Measurements from ENCODE around the gene GAMT.

GAMT gene

DNA sequence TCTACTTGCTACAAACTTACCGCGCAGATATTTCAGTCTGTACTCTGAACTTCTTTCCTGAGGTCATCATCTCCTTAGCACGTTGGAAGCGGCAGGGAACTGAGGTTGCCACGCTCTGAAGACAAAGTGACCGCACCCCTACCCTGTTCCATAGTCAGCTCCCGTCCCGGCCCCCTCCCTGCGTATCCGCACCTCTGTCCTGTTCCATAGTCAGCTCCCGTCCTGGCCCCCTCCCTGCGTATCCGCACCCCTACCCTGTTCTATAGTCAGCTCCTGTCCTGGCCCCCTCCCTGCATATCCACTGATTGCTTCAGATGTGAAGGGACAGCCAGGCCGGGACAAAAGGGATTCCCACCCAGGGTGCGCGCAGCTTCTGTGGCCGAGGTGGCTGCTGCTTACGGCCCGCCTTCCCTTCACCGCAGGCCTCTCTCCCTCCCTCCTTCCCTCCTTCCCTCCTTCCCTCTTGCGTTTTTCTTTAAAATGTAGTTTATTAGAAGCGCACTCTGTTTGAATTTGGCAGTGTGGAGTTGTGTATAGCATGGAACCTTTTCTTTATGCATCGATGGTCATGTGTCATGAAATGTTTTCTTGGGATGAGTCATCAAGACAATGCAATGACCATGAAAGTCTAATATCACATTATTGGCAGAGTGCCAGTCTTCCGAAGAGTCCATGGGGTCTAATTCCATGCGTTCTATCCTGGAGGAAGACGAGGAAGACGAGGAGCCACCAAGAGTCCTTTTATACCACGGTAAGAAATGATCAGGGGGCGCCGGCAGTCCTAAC is 39.5 kb downstream of the GAMT start:
- DNase-seq, result peak; percentile 56
- in situ Hi-C loops (cut with HindIII; ENCODE audit: low pct_ligation_motif_present, low pct_unique_long_range_greater_than_20kb, low sequenced_read_pairs), result no loop called here

DNA sequence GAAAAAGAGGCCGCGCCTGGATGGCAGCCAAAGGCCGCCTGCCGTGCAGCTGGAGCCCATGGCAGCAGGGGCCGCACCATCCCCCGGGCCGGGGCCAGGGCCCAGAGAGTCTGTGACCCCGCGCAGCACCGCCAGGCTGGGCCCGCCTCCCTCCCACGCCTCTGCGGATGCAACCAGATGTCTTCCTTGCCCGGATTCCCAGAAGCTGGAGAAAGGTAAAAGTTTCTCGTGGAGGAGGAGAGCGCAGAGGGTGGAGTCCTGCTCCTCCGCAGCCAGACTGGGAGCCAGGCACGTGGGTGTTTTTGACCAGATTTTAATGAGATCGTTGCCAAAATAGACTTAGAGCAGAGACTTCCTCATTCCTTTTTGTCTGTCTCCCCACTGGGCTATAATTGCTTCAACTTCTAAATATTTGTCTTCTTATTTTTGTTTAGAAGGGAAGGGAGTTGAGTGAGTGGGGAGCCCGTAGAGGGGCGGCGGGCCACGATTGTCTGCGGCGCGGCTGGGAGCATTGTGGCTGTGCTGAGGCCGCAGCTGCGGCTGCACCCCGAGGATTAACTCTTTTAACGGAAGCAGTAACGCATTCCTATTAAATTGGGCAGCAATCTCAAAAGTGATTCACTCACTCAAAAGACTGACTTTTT is 40.4 kb downstream of the GAMT start:
- no peak for DNase-seq
- in situ Hi-C loops (cut with HindIII; ENCODE audit: low pct_ligation_motif_present, low pct_unique_long_range_greater_than_20kb, low sequenced_read_pairs), result no loop called here

DNA sequence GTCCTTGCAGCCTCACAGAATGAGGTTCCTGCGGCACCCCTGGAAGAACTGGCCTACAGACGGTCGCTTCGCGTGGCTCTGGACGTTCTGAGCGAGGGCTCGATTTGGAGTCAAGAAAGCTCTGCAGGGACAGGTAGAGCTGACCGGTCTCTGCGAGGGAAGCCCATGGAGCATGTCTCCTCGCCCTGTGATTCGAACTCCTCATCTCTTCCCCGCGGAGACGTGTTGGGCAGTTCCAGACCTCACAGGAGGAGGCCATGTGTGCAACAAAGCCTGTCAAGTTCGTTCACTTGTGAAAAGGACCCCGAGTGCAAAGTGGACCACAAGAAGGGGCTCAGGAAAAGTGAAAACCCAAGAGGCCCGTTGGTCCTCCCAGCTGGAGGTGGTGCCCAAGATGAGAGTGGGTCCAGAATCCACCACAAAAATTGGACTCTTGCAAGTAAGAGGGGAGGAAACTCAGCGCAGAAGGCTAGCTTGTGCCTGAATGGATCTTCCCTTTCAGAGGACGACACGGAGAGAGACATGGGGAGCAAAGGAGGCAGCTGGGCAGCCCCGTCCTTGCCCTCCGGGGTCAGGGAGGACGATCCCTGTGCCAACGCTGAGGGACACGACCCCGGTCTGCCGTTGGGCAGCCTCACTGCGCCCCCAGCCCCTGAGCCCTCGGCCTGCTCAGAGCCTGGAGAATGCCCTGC is 41.1 kb downstream of the GAMT start:
- no peak for DNase-seq
- in situ Hi-C loops (cut with HindIII; ENCODE audit: low pct_ligation_motif_present, low pct_unique_long_range_greater_than_20kb, low sequenced_read_pairs), result no loop called here

DNA sequence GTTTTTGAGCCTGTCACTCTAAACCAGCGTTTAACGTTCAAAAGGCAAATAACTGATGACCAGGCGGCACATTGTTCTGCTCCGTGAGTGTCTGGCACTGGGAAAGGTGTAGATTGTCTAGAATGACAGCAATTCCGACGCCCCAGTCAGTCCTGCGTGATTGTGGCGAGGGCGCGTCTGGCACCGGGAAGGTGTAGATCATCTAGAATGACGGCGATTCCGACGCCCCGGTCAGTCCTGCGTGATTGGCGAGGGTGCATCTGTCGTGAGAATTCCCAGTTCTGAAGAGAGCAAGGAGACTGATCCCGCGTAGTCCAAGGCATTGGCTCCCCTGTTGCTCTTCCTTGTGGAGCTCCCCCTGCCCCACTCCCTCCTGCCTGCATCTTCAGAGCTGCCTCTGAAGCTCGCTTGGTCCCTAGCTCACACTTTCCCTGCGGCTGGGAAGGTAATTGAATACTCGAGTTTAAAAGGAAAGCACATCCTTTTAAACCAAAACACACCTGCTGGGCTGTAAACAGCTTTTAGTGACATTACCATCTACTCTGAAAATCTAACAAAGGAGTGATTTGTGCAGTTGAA is 43.7 kb downstream of the GAMT start:
- no peak for DNase-seq
- in situ Hi-C loops (cut with HindIII; ENCODE audit: low pct_ligation_motif_present, low pct_unique_long_range_greater_than_20kb, low sequenced_read_pairs), result no loop called here

DNA sequence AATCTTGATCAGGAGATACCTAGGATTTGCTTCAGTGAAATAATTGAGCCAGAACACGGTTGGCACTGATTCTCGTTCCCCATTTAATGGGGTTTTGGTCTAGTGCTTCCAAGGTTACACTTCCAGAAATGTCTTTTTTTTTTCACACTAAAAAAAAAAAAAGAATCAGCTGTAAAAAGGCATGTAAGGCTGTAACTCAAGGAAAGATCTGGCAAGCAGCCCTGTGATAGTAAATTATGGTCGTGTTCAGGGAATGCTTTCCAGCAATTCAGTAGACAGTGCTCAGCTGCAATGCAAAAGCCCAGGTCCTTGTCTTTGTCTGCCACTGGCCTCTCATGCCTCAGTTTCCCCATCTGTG is 44.9 kb downstream of the GAMT start:
- in situ Hi-C loops (cut with HindIII; ENCODE audit: low pct_ligation_motif_present, low pct_unique_long_range_greater_than_20kb, low sequenced_read_pairs), result no loop called here
- DNase-seq, result no peak

DNA sequence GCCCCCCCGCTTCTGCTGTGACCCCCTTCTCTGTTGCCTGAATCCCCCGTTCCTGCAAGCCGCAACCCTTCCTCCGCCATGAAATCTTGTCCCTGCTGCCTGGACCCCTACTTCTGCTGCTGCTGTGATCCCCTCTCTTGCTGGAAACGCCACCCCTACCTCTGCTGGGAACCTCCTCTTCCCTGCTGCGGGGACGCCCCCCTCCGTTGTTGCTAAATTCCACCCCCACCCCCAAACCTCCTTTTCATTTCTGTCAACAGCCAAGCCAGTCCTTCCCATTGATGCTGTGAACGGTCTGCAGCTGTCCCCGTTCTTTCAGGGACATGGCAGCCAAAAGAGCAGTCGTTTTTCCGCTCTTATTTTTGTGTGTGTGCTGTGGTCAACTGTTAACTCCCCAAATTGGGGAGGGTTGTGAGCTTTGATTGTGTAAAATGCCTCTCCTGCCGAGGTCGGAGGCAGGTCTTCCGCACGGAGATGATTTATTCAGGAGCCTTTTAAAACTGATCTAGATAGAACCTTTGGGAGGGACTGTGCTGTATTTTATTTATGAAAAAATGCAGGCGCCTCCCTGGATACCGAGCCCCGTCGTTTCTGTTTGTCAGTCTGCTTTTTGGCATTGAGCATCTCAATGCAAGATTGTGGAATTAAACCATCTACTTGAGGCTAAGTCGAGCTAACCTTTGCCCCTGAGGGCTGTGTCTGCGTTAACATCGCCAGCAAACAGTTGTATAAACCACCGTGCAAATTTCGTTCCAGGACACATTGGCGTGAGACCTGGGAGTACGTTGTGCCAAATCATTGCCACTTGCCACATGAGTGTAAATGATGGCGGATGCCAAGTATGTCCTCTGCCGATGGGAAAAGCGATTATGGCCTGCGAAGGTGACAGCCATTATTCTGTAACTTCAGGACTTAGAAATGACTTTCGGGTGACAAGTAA is 45.5 kb downstream of the GAMT start:
- DNase-seq, result no peak
- in situ Hi-C loops (cut with HindIII; ENCODE audit: low pct_ligation_motif_present, low pct_unique_long_range_greater_than_20kb, low sequenced_read_pairs), result no loop called here

DNA sequence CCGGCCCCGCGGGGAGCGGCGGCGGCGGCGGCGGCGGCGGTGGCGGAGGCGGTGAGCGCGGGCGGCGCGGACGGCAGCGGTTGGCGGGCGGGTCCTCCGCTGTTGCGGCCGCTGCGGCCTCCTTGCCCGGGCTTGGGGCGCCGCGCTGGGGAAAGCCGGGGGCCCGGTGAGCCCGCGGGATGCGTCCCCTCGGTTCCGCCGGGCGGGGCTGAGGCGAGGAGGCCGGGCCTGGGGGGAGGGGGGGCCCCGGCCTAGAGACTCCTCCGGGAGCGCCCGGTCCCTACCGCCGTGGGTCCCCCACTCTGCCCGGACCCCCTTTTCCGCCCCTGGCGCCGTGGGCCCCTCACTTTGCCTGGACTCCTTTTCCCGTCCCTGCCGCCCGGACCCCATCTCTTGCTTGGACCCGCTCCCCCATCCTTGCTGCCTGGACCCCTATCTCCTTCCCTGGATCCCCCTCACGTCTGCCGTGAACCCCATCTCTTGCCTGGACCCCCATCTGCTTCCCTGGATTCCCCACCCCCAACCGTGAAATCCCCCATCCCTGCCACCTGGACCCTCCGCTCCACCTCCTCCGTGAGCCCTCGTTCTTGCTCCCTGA is 46.3 kb downstream of the GAMT start:
- no peak for DNase-seq
- in situ Hi-C loops (cut with HindIII; ENCODE audit: low pct_ligation_motif_present, low pct_unique_long_range_greater_than_20kb, low sequenced_read_pairs), result no loop called here

DNA sequence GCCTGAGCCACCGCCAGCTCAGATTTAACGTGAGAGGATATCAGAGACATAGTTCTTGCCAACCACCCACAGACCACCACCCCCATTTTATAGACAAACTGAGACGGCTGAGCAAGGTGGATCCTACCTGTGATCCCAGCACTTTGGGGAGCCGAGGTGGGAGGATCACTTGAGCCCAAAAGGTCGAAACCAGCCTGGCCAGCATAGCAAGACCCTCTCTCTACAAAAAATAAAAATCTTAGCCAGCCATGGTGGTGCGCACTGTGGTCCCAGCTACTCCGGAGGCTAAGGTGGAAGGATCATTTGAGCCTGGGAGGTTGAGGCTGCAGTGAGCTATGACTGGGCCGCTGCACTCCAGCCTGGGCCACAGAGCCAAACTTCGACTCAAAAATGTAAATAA is 48.2 kb downstream of the GAMT start:
- no peak for DNase-seq
- in situ Hi-C loops (cut with HindIII; ENCODE audit: low pct_ligation_motif_present, low pct_unique_long_range_greater_than_20kb, low sequenced_read_pairs), result no loop called here

DNA sequence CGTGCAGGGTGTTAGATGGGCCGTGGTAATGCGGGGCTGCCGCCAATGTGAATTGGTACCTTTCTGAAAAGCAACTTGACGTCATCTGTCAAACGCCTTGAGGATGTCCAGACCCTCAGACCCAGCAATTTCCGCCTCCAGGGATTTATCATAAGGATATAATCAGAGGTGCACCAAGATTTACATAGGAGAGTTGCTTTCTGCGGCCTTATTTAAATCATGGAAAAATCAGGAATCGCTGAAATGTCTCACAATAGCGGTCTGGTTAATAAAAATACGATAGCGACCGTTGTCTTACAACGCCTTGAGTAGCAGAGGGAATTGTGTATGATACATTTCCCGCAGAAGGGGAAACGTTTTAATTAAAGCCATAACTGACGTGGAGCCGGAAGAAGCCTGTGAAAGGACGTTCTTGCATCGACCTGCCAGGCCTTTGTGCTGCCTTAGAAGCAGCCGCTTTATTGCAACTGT is 49.9 kb downstream of the GAMT start:
- DNase-seq, result no peak
- in situ Hi-C loops (cut with HindIII; ENCODE audit: low pct_ligation_motif_present, low pct_unique_long_range_greater_than_20kb, low sequenced_read_pairs), result no loop called here

DNA sequence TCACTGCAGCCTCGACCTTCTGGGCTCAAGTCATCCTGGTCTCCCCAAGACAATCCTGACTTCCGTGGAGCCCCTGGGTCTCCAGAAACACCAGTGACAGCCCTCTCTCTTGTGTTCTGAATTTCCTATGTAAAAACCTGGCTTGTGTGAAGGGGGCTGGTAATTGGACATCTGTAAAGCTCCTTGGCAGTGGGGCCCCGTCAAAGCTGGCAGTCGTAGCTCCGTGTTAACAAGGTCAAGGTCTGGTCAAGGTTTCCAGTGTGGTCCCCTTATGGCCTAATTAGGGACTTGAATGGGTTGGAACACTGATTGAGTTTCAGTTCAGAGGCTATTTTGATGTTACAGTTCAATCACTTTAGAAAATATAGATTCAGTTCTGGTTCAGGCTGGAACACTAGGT is 50.5 kb downstream of the GAMT start:
- in situ Hi-C loops (cut with HindIII; ENCODE audit: low pct_ligation_motif_present, low pct_unique_long_range_greater_than_20kb, low sequenced_read_pairs), result no loop called here
- no peak for DNase-seq

DNA sequence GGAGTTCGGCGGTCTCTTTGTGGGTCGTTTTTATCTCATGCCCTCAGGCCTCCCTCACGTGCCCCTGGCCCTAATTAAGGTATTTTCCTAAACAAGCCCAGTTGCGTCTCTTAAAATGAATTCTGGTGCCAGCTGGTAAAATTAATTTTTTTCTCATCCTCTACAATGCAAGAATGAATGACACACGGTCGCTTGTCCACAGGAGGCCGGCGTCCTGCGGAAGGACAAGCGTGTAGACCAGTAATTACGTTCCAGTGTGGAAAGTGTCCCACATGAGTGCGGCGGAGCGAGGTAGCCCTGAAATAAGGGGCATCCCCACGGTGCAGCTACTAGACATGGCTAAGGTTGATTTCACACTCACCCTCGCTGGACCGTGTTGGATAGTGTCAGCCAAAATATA is 52.1 kb downstream of the GAMT start:
- in situ Hi-C loops (cut with HindIII; ENCODE audit: low pct_ligation_motif_present, low pct_unique_long_range_greater_than_20kb, low sequenced_read_pairs), result no loop called here
- DNase-seq, result no peak

Data from ACHN (cell line).